Nephron (organoid): ENCODE data around the gene NPFF.

ENCODE experiments used
- H3K27ac Mint-ChIP-seq, 3 experiments: 2 replicates each; pipeline ENCODE4 v1.8.0; 2020; ENCODE audit warnings: mixed read lengths in 3 of 3, mild to moderate bottlenecking in 2 of 3, moderate library complexity in 1 of 3
- H3K27me3 Mint-ChIP-seq: 2 replicates; pipeline ENCODE4 v1.8.0; 2021; ENCODE audit warnings: low read depth, mild to moderate bottlenecking, moderate library complexity, mixed read lengths
- H3K36me3 Mint-ChIP-seq: 2 replicates; pipeline ENCODE4 v1.8.0; 2020; ENCODE audit warnings: low read depth, mixed read lengths
- H3K4me1 Mint-ChIP-seq: 2 replicates; pipeline ENCODE4 v1.8.0; 2020; ENCODE audit warnings: mixed read lengths
- H3K4me3 Mint-ChIP-seq, 3 experiments: 2 replicates each; pipeline ENCODE4 v1.8.0; 2020; ENCODE audit warnings: mild to moderate bottlenecking in 3 of 3, mixed read lengths in 3 of 3, moderate library complexity in 2 of 3
- H3K9me3 Mint-ChIP-seq: 2 replicates; pipeline ENCODE4 v1.8.0; 2020; ENCODE audit warnings: mixed read lengths
- TF ChIP-seq, protein P1 (sequence below), 3 experiments: fragments of 200-600 bp; sonication (generic); IDR thresholded peaks; one replicate each; pipeline ENCODE4 v1.5.0; 2021; ENCODE audit warnings: antibody characterized with exemption in 3 of 3; ENCODE audit not compliant: unreplicated experiment in 3 of 3

NPFF gene

GRCh38 chr12:53500776-53501614, 6.3 kb downstream of the NPFF start, which contains the start of gene TARBP2:
TSS of gene TARBP2 (plus strand) at chr12:53501283. CDS start at chr12:53501409, 126 bp downstream.
- H3K27me3 Mint-ChIP-seq: peaks cover 4% of the 10 kb centered on the region
- no peaks in the 10 kb centered on the region for H3K9me3 Mint-ChIP-seq
- TF ChIP-seq, protein P1, sequence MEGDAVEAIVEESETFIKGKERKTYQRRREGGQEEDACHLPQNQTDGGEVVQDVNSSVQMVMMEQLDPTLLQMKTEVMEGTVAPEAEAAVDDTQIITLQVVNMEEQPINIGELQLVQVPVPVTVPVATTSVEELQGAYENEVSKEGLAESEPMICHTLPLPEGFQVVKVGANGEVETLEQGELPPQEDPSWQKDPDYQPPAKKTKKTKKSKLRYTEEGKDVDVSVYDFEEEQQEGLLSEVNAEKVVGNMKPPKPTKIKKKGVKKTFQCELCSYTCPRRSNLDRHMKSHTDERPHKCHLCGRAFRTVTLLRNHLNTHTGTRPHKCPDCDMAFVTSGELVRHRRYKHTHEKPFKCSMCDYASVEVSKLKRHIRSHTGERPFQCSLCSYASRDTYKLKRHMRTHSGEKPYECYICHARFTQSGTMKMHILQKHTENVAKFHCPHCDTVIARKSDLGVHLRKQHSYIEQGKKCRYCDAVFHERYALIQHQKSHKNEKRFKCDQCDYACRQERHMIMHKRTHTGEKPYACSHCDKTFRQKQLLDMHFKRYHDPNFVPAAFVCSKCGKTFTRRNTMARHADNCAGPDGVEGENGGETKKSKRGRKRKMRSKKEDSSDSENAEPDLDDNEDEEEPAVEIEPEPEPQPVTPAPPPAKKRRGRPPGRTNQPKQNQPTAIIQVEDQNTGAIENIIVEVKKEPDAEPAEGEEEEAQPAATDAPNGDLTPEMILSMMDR (IDR thresholded peaks at IDR 0.05; ENCODE audit: unreplicated experiment in 3 of 3): no peak
- peaks cover 65% of the 10 kb centered on the region for H3K4me1 Mint-ChIP-seq
- peak within 1 kb of the TSS; percentile 86 to 89 (median 89) for H3K4me3 Mint-ChIP-seq
- H3K36me3 Mint-ChIP-seq: peaks cover 7% of the 10 kb centered on the region
- H3K27ac Mint-ChIP-seq: peak within 1 kb of the TSS; percentile 94 to 99 (median 96)

DNA sequence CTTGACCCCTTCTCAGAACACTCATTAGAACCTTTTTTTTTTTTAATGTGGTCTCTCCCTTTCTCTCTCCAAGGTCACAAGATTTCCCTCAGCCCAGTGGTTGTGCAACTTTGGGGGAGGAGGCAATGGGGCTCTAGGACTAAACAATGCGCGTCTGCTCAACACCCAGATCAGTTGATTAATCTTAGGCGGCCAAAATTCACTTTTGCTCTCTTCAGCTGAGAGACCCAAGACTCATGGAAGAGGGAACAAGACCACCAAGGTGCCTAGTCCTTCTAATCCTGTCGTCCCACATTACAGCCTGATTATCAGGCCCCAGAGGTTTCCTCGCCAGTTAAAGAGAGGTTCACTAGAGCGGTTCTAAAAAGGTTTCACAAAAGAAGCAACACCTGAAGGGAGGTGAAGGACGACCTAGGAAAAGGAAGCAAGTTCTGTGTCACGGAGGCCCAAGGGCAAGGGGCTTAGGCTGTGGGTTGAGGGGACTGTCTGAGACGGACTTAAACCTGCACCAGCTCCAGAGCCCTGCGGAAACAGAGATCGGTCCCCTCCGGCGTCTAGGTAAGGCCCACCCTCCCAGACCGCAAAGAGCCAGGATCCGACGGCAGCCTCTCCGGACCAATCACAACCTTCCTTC, 7.0 kb downstream of the NPFF start:
- Mint-ChIP-seq H3K4me3 (peak overlapping the region; percentile 86 to 89 (median 89)), H3K27me3 (peaks cover 4% of the 10 kb centered on the region), H3K9me3 (no peaks in the 10 kb centered on the region), H3K36me3 (peaks cover under 1% of the 10 kb centered on the region), H3K4me1 (peaks cover 65% of the 10 kb centered on the region), H3K27ac (peak overlapping the region; percentile 94 to 99 (median 96))
- TF ChIP-seq, protein P1 (IDR thresholded peaks at IDR 0.05; ENCODE audit: unreplicated experiment in 3 of 3): no peak

GRCh38 chr12:53499266-53500141, 7.8 kb downstream of the NPFF start, which contains the start of gene MAP3K12:
TSS of gene MAP3K12 (minus strand) at chr12:53499458. CDS start at chr12:53487391, 12,067 bp downstream.
- H3K4me1 Mint-ChIP-seq: peaks cover 64% of the 10 kb centered on the region

GRCh38 chr12:53498235-53498630, 9.1 kb downstream of the NPFF start:
- Mint-ChIP-seq H3K27ac (peak overlapping the region; percentile 96 to 99 (median 97)), H3K4me3 (peak overlapping the region; percentile 96), H3K9me3 (no peaks in the 10 kb centered on the region), H3K4me1 (peaks cover 69% of the 10 kb centered on the region), H3K27me3 (peaks cover 4% of the 10 kb centered on the region), H3K36me3 (no peaks in the 10 kb centered on the region)
- TF ChIP-seq, protein P1 (IDR thresholded peaks at IDR 0.05; ENCODE audit: unreplicated experiment in 3 of 3): no peak

More at GRCh38 chr12:53499266-53500141, 7.8 kb downstream of the NPFF start, which contains the start of gene MAP3K12:
- Mint-ChIP-seq H3K9me3 (no peaks in the 10 kb centered on the region), H3K4me3 (peak within 1 kb of the TSS; percentile 96), H3K27ac (peak within 1 kb of the TSS; percentile 96 to 99 (median 97)), H3K27me3 (peaks cover 4% of the 10 kb centered on the region), H3K36me3 (no peaks in the 10 kb centered on the region)
- TF ChIP-seq, protein P1 (IDR thresholded peaks at IDR 0.05; ENCODE audit: unreplicated experiment in 3 of 3): no peak

GRCh38 chr12:53497461-53497860, 9.8 kb downstream of the NPFF start:
- peaks cover 4% of the 10 kb centered on the region for H3K27me3 Mint-ChIP-seq
- H3K4me3 Mint-ChIP-seq: peak overlapping the region; percentile 96
- H3K9me3 Mint-ChIP-seq: no peaks in the 10 kb centered on the region
- TF ChIP-seq, protein P1 (IDR thresholded peaks at IDR 0.05; ENCODE audit: unreplicated experiment in 3 of 3): no peak
- peak overlapping the region; percentile 96 to 99 (median 97) for H3K27ac Mint-ChIP-seq
- H3K36me3 Mint-ChIP-seq: no peaks in the 10 kb centered on the region
- H3K4me1 Mint-ChIP-seq: peaks cover 69% of the 10 kb centered on the region
